HepG2 (cell line): ENCODE results near the gene KRT7. TPM values are rescaled to one million over a fixed set of nuclear protein-coding genes. Genes with fewer than 3 reads are reported as not detected.

Experiments
- ATAC-seq: fragments of 200-7000 bp; cut with Tn5 transposase; 3 replicates; pipeline ENCODE4 v1.9.1; 2020; ENCODE audit warnings: mild to moderate bottlenecking, moderate library complexity
- BruUV-seq: library from RNA; stranded (reverse); fragments of 400-500 nt; replicated peaks from 2 replicates; lab custom pipeline; 2021; lab: Mats Ljungman, UMichigan
- CTCF ChIA-PET: fragments of 300-600 bp; formaldehyde crosslinking; extraction: SDS; loops from one replicate; lab custom pipeline; 2021; ENCODE audit warnings: low total read pairs, inconsistent platforms, low intra/inter-chr PET ratio; lab: Yijun Ruan, JAX
- POLR2A ChIA-PET: fragments of 350-600 bp; sonication (Branson Sonifier 250); formaldehyde crosslinking; loops from one replicate; lab custom pipeline; 2020; ENCODE audit warnings: antibody characterized with exemption, inconsistent platforms; lab: Yijun Ruan, JAX
- DNase-seq: peaks from one replicate; pipeline ENCODE4 v3.0.0-alpha.2; 2015; ENCODE audit warnings: low spot score
- FAIRE-seq: peaks from 3 replicates; lab custom pipeline; 2011; peaks lifted over from hg19 to GRCh38; lab: Jason Lieb, UNC
- H2AFZ ChIP-seq: one replicate; pipeline ENCODE4 v1.6.1; 2011; ENCODE audit warnings: low read length, inconsistent platforms
- H3K27ac ChIP-seq: fragments of 300-600 bp; 3 replicates; pipeline ENCODE4 v1.8.0; 2011; ENCODE audit warnings: mixed run types, mild to moderate bottlenecking, mixed read lengths, low read length, inconsistent platforms; ENCODE audit not compliant: insufficient read depth; ENCODE audit errors: extremely low read length
- H3K27me3 ChIP-seq, 2 experiments: fragments of 200-600 bp in 1 of 2; 2 replicates in 1 of 2; 3 replicates in 1 of 2; pipeline versions ENCODE4 v1.6.0 to v1.8.0; 2011; ENCODE audit warnings: low read length in 2 of 2, mild to moderate bottlenecking in 2 of 2, moderate library complexity in 2 of 2, inconsistent platforms in 1 of 2; ENCODE audit not compliant: insufficient read depth in 2 of 2, control insufficient read depth in 1 of 2
- H3K36me3 ChIP-seq, 2 experiments: fragments of 200-600 bp in 1 of 2; replicated peaks in 1 of 2; 2 replicates in 1 of 2; 3 replicates in 1 of 2; pipeline versions ENCODE4 v1.5.1 to v1.8.0; 2011; ENCODE audit warnings: low read length in 2 of 2, inconsistent platforms in 1 of 2; ENCODE audit not compliant: insufficient read depth in 2 of 2, control insufficient read depth in 1 of 2
- H3K4me1 ChIP-seq: 2 replicates; pipeline ENCODE4 v1.5.1; 2012; ENCODE audit warnings: low read length, inconsistent platforms; ENCODE audit not compliant: insufficient read depth
- H3K4me2 ChIP-seq: 2 replicates; pipeline ENCODE4 v1.6.0; 2011; ENCODE audit warnings: low read depth, low read length, inconsistent platforms
- H3K4me3 ChIP-seq, 3 experiments: fragments of 200-600 bp in 1 of 3; sonication (generic), shearing (Covaris generic) in 1 of 3; replicated peaks in 1 of 3; 2 replicates each; pipeline ENCODE4 v1.5.1; 2011 to 2016; ENCODE audit warnings: low read length in 3 of 3, inconsistent platforms in 2 of 3, low read depth in 2 of 3, mild to moderate bottlenecking in 2 of 3, control low read depth in 1 of 3, mixed read lengths in 1 of 3; ENCODE audit not compliant: insufficient read depth in 1 of 3
- H3K79me2 ChIP-seq: one replicate; pipeline ENCODE4 v1.6.1; 2011; ENCODE audit warnings: low read length, inconsistent platforms; ENCODE audit not compliant: insufficient read depth
- H3K9ac ChIP-seq: 2 replicates; pipeline ENCODE4 v1.6.0; 2011; ENCODE audit warnings: mild to moderate bottlenecking, low read depth, low read length, inconsistent platforms; ENCODE audit not compliant: insufficient read depth
- H3K9me3 ChIP-seq: 2 replicates; pipeline ENCODE4 v1.5.1; 2012; ENCODE audit warnings: mild to moderate bottlenecking, low read length
- H4K20me1 ChIP-seq: 2 replicates; pipeline ENCODE4 v1.6.0; 2011; ENCODE audit warnings: inconsistent platforms, mild to moderate bottlenecking, low read length, moderate library complexity; ENCODE audit not compliant: insufficient read depth
- ATF5 ChIP-seq: sonication (generic); formaldehyde crosslinking; IDR thresholded peaks from 2 replicates; pipeline ENCODE4 v1.4.0; 2020; ENCODE audit warnings: mild to moderate bottlenecking, low read depth, missing genetic modification reagents
- BRD4 ChIP-seq: sonication (generic); formaldehyde crosslinking; IDR thresholded peaks from 2 replicates; pipeline ENCODE4 v1.4.0; 2020; ENCODE audit warnings: missing genetic modification reagents
- GATA4 ChIP-seq: sonication (generic); IDR thresholded peaks from 2 replicates; pipeline ENCODE4 v1.6.1; 2016; ENCODE audit warnings: antibody characterized with exemption, low read depth, borderline replicate concordance
- KAT8 ChIP-seq: IDR thresholded peaks from 2 replicates; pipeline ENCODE4 v1.6.1; 2016; ENCODE audit warnings: missing genetic modification reagents, missing compliant biosample characterization
- KDM5B ChIP-seq: sonication (generic); formaldehyde crosslinking; IDR thresholded peaks from 2 replicates; pipeline ENCODE4 v1.4.0; 2020; ENCODE audit warnings: missing genetic modification reagents, mild to moderate bottlenecking, borderline replicate concordance
- KLF15 ChIP-seq: sonication (generic); formaldehyde crosslinking; IDR thresholded peaks from 2 replicates; pipeline ENCODE4 v1.8.1; 2023; ENCODE audit warnings: borderline replicate concordance, mild to moderate bottlenecking, inconsistent platforms, missing genetic modification reagents, mixed read lengths
- KLF16 ChIP-seq, 2 experiments: sonication (generic) in 1 of 2; formaldehyde crosslinking in 1 of 2; IDR thresholded peaks; 2 replicates each; pipeline versions ENCODE4 v1.6.1 to v1.8.0; 2016 to 2023; ENCODE audit warnings: missing genetic modification reagents in 2 of 2, missing compliant biosample characterization in 1 of 2
- MTA3 ChIP-seq: sonication (generic); formaldehyde crosslinking; IDR thresholded peaks from 2 replicates; pipeline ENCODE4 v1.4.0; 2020; ENCODE audit warnings: missing genetic modification reagents
- PPARG ChIP-seq: conservative IDR thresholded peaks from 2 replicates; pipeline ENCODE4 v1.6.1; 2016; ENCODE audit warnings: missing biosample characterization, missing genetic modification reagents
- RFXANK ChIP-seq: IDR thresholded peaks from 2 replicates; pipeline ENCODE4 v1.6.1; 2016
- RFXAP ChIP-seq: sonication (generic); formaldehyde crosslinking; IDR thresholded peaks from 2 replicates; pipeline ENCODE4 v1.4.0; 2020; ENCODE audit warnings: missing genetic modification reagents, borderline replicate concordance
- TAF1 ChIP-seq: sonication (generic); formaldehyde crosslinking; IDR thresholded peaks from 2 replicates; pipeline ENCODE4 v1.4.0; 2020; ENCODE audit warnings: missing genetic modification reagents
- XRCC5 ChIP-seq: fragments of 200-400 bp; formaldehyde crosslinking; optimal IDR thresholded peaks from 2 replicates; pipeline ENCODE3; 2017; ENCODE audit warnings: mild to moderate bottlenecking, low read length
- ZNF12 ChIP-seq: sonication (generic); formaldehyde crosslinking; IDR thresholded peaks from 2 replicates; pipeline ENCODE4 v1.5.0; 2020; ENCODE audit warnings: missing genetic modification reagents
- ZNF562 ChIP-seq: sonication (generic); formaldehyde crosslinking; IDR thresholded peaks from 2 replicates; pipeline ENCODE4 v1.8.0; 2022; ENCODE audit warnings: missing genetic modification reagents, borderline replicate concordance
- WGBS: methylation state at CpG from one replicate; pipeline ENCODE4 v1.1.6; 2017; ENCODE audit warnings: low lambda C conversion rate; 5-methylcytosine and 5-hydroxymethylcytosine counted together
- in situ Hi-C: cut with HindIII; loops from 2 replicates; pipeline ENCODE4 v1.10.0; 2017; ENCODE audit warnings: low pct_unique_long_range_greater_than_20kb; ENCODE audit not compliant: extremely low pct_ligation_motif_present
- intact Hi-C: fragments of 100-400 bp; cut with micrococcal nuclease; formaldehyde crosslinking; loops from one replicate; pipeline ENCODE4 v1.10.0; 2022; ENCODE audit not compliant: unreplicated experiment
- polyA plus RNA-seq, 8 experiments: library from polyadenylated mRNA; depleted of rRNA in 3 of 8; stranded (reverse) in 7 of 8; unstranded in 1 of 8; fragments of >200 nt; fragmentation: Illumina TruSeq in 4 of 8; extraction: Trizol in 4 of 8; gene quantifications; 2 replicates each; pipeline versions ENCODE4 v1.2.1 to v1.2.3, GENCODE V29; 2011 to 2016; ENCODE audit warnings: low read depth in 4 of 8, missing spikeins in 1 of 8, mixed read lengths in 1 of 8; ENCODE audit not compliant: insufficient read depth in 1 of 8
- total RNA-seq, 5 experiments: library from RNA; depleted of rRNA; stranded (reverse); fragments of >200 nt; fragmentation: Illumina TruSeq; extraction: Trizol; gene quantifications; 2 replicates each; pipeline ENCODE4 v1.2.3, GENCODE V29; 2016; ENCODE audit warnings: low read depth in 1 of 5
- TF ChIP-seq, protein P1 (sequence below): sonication (generic); formaldehyde crosslinking; IDR thresholded peaks from 2 replicates; pipeline ENCODE4 v1.5.1; 2020; ENCODE audit warnings: missing genetic modification reagents, mild to moderate bottlenecking, borderline replicate concordance
- TF ChIP-seq, protein P2 (sequence below): sonication (generic); formaldehyde crosslinking; IDR thresholded peaks from 2 replicates; pipeline ENCODE4 v1.5.1; 2020; ENCODE audit warnings: mild to moderate bottlenecking, missing genetic modification reagents, moderate library complexity

The KRT7 gene
- total and polyA plus RNA-seq, 2 of the 13 experiments (the other 11 are each of a cell fraction or from before 2014, with no cell fraction given), result 0.83 TPM; not detected in 1

DNA sequence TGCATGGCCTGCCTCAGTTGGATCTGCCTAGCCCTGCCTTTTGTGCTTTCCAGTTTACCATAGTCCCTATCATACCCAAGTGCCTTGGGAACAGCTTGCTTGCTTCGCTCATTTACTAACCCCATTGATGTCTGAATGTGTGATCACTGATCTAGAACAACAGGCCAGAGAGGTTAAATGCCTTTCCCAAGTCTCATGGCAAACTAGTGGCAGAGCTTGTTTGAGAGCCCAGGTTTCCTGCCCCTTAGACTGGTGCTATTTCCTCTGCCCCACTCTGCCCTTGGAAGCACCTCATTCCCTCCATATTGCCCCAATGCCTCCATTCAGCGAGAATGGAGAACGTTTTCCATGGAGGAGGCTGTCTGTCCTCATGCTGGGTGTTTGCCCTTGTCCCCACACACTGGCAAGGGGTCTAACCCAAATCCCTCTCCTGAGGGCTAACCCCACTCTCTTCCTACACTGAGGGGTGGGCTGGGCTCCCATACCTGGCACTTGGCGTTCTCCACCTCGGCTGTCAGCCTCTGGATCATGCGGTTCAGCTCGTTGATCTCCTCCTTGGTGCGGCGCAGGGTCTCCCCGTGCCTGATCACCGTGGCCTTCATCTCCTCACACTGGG, 19.8 kb downstream of the KRT7 start:
- intact Hi-C loops (loop anchor here (5.0 kb wide), 1 partner anchor 54 kb away; no protein-coding TSS in a partner anchor), in situ Hi-C loops (no loop called here)
- TF ChIP-seq ATF5 (no peak), MTA3 (no peak), KLF16 (CRISPR knock-in tag; IDR thresholded peaks at IDR 0.05) (no peak), ZNF12 (CRISPR knock-in tag) (no peak), RFXANK (no peak), TAF1 (CRISPR knock-in tag) (no peak), KAT8 (no peak), KLF15 (no peak), XRCC5 (no peak), PPARG (no peak), ZNF562 (CRISPR knock-in tag) (no peak), GATA4 (no peak), BRD4 (CRISPR knock-in tag) (no peak), RFXAP (CRISPR knock-in tag) (no peak), KDM5B (CRISPR knock-in tag) (no peak)
- TF ChIP-seq, protein P1, sequence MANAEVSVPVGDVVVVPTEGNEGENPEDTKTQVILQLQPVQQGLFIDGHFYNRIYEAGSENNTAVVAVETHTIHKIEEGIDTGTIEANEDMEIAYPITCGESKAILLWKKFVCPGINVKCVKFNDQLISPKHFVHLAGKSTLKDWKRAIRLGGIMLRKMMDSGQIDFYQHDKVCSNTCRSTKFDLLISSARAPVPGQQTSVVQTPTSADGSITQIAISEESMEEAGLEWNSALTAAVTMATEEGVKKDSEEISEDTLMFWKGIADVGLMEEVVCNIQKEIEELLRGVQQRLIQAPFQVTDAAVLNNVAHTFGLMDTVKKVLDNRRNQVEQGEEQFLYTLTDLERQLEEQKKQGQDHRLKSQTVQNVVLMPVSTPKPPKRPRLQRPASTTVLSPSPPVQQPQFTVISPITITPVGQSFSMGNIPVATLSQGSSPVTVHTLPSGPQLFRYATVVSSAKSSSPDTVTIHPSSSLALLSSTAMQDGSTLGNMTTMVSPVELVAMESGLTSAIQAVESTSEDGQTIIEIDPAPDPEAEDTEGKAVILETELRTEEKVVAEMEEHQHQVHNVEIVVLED, result no peak
- TF ChIP-seq, protein P2, sequence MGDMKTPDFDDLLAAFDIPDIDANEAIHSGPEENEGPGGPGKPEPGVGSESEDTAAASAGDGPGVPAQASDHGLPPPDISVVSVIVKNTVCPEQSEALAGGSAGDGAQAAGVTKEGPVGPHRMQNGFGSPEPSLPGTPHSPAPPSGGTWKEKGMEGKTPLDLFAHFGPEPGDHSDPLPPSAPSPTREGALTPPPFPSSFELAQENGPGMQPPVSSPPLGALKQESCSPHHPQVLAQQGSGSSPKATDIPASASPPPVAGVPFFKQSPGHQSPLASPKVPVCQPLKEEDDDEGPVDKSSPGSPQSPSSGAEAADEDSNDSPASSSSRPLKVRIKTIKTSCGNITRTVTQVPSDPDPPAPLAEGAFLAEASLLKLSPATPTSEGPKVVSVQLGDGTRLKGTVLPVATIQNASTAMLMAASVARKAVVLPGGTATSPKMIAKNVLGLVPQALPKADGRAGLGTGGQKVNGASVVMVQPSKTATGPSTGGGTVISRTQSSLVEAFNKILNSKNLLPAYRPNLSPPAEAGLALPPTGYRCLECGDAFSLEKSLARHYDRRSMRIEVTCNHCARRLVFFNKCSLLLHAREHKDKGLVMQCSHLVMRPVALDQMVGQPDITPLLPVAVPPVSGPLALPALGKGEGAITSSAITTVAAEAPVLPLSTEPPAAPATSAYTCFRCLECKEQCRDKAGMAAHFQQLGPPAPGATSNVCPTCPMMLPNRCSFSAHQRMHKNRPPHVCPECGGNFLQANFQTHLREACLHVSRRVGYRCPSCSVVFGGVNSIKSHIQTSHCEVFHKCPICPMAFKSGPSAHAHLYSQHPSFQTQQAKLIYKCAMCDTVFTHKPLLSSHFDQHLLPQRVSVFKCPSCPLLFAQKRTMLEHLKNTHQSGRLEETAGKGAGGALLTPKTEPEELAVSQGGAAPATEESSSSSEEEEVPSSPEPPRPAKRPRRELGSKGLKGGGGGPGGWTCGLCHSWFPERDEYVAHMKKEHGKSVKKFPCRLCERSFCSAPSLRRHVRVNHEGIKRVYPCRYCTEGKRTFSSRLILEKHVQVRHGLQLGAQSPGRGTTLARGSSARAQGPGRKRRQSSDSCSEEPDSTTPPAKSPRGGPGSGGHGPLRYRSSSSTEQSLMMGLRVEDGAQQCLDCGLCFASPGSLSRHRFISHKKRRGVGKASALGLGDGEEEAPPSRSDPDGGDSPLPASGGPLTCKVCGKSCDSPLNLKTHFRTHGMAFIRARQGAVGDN (CRISPR knock-in tag), result no peak
- Histone ChIP-seq H2AFZ (no peak overlapping the region), H3K4me3 (no peak overlapping the region), H3K27ac (no peak overlapping the region), H3K79me2 (no peaks in the 10 kb centered on the region), H3K4me1 (peaks cover 2% of the 10 kb centered on the region), H3K9ac (no peak overlapping the region), H3K9me3 (no peaks in the 10 kb centered on the region), H4K20me1 (no peaks in the 10 kb centered on the region), H3K27me3 (peaks cover 6 to 51% of the 10 kb centered on the region in 2 experiments), H3K36me3 (no peaks in the 10 kb centered on the region), H3K4me2 (no peak overlapping the region)
- POLR2A ChIA-PET, result no interaction called here
- CTCF ChIA-PET, result no interaction called here
- FAIRE-seq (no peak), ATAC-seq (no peak), DNase-seq (no peak)
- 36% methylated on average over 10 of the region's 11 CpGs for WGBS
- BruUV-seq, result no TSS peak
